ENCODE results near the gene TAC4. TPM values are rescaled to one million over a fixed set of nuclear protein-coding genes. Genes with fewer than 3 reads are reported as not detected.

Gene TAC4
- total and polyA plus RNA-seq, 2 of the 13 experiments (the other 11 are each of a cell fraction or from before 2014, with no cell fraction given) = not detected

DNA sequence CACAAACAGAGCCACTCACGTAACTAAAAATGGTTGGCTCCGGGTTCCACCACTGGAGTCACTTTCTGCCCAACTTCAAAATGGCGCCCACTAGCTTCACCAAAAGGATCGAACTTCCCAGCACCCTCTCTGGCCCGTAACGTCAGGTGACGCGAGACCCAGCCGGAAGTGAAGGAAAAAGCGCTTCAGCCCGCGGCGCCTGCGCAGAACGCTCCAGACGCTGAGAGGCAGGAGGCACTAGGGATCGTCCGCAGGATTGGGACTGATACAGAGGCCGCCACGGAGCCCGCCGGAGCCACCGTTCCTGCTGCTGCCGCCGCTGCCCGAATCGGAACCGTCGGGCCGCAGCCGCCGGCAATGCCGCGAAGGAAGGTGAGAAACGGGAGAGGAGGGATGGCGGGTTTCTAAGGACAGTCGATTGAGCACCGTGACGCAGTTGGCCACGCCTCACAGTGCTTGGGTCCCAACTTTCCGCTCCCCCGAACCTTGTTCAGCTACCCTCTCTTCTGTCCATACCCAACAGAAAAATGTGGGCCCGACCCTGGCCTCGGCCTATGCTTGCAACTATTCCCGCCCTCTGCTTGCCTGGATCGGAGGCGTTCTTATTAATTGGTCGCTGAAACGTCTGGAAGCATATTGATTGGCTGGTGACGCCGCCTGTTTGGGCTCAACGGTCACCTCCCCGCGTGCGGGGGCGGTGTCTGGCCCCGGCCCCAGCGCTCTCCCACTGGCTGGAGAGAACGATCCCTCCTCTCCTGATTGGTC is 59.2 kb downstream of the TAC4 start, which contains the start of gene KAT7 (continued):
- TF ChIP-seq, protein P1, sequence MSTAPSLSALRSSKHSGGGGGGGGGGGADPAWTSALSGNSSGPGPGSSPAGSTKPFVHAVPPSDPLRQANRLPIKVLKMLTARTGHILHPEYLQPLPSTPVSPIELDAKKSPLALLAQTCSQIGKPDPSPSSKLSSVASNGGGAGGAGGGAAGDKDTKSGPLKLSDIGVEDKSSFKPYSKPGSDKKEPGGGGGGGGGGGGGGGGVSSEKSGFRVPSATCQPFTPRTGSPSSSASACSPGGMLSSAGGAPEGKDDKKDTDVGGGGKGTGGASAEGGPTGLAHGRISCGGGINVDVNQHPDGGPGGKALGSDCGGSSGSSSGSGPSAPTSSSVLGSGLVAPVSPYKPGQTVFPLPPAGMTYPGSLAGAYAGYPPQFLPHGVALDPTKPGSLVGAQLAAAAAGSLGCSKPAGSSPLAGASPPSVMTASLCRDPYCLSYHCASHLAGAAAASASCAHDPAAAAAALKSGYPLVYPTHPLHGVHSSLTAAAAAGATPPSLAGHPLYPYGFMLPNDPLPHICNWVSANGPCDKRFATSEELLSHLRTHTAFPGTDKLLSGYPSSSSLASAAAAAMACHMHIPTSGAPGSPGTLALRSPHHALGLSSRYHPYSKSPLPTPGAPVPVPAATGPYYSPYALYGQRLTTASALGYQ (CRISPR knock-in tag; IDR thresholded peaks at IDR 0.05) = peak; percentile 47; the same call in 1 of the 2 replicates
- no peak for TF ChIP-seq ZNF44 (CRISPR knock-in tag; IDR thresholded peaks at IDR 0.05)
- no peak; the same call in 1 of the 2 replicates for TF ChIP-seq SP140L (CRISPR knock-in tag; IDR thresholded peaks at IDR 0.05; ENCODE audit: borderline replicate concordance)
- peak; percentile 71; the same call in 1 of the 2 replicates for TF ChIP-seq ZNF383 (CRISPR knock-in tag; IDR thresholded peaks at IDR 0.05; ENCODE audit: borderline replicate concordance)
- peak; percentile 87; the same call in 1 of the 2 replicates for TF ChIP-seq MAZ (IDR thresholded peaks at IDR 0.05; ENCODE audit: borderline replicate concordance, low read depth, low read length)
- TF ChIP-seq MAZ (CRISPR knock-in tag; IDR thresholded peaks at IDR 0.05; ENCODE audit: low read depth) = peak; percentile 75; the same call in 1 of the 2 replicates
- TF ChIP-seq, protein P2, sequence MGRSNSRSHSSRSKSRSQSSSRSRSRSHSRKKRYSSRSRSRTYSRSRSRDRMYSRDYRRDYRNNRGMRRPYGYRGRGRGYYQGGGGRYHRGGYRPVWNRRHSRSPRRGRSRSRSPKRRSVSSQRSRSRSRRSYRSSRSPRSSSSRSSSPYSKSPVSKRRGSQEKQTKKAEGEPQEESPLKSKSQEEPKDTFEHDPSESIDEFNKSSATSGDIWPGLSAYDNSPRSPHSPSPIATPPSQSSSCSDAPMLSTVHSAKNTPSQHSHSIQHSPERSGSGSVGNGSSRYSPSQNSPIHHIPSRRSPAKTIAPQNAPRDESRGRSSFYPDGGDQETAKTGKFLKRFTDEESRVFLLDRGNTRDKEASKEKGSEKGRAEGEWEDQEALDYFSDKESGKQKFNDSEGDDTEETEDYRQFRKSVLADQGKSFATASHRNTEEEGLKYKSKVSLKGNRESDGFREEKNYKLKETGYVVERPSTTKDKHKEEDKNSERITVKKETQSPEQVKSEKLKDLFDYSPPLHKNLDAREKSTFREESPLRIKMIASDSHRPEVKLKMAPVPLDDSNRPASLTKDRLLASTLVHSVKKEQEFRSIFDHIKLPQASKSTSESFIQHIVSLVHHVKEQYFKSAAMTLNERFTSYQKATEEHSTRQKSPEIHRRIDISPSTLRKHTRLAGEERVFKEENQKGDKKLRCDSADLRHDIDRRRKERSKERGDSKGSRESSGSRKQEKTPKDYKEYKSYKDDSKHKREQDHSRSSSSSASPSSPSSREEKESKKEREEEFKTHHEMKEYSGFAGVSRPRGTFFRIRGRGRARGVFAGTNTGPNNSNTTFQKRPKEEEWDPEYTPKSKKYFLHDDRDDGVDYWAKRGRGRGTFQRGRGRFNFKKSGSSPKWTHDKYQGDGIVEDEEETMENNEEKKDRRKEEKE (IDR thresholded peaks at IDR 0.05) = no peak
- TF ChIP-seq, protein P3, sequence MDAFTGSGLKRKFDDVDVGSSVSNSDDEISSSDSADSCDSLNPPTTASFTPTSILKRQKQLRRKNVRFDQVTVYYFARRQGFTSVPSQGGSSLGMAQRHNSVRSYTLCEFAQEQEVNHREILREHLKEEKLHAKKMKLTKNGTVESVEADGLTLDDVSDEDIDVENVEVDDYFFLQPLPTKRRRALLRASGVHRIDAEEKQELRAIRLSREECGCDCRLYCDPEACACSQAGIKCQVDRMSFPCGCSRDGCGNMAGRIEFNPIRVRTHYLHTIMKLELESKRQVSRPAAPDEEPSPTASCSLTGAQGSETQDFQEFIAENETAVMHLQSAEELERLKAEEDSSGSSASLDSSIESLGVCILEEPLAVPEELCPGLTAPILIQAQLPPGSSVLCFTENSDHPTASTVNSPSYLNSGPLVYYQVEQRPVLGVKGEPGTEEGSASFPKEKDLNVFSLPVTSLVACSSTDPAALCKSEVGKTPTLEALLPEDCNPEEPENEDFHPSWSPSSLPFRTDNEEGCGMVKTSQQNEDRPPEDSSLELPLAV (CRISPR knock-in tag; conservative IDR thresholded peaks at IDR 0.05; ENCODE audit: low read depth) = no peak
- TF ChIP-seq ZNF557 (CRISPR knock-in tag; IDR thresholded peaks at IDR 0.05) = peak; percentile 82; the same call in 1 of the 2 replicates
- TF ChIP-seq THYN1 (CRISPR knock-in tag; IDR thresholded peaks at IDR 0.05; ENCODE audit: borderline replicate concordance, low read depth) = no peak
- TF ChIP-seq, protein P4, sequence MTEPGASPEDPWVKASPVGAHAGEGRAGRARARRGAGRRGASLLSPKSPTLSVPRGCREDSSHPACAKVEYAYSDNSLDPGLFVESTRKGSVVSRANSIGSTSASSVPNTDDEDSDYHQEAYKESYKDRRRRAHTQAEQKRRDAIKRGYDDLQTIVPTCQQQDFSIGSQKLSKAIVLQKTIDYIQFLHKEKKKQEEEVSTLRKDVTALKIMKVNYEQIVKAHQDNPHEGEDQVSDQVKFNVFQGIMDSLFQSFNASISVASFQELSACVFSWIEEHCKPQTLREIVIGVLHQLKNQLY (CRISPR knock-in tag; IDR thresholded peaks at IDR 0.05) = peak; percentile 77
- TF ChIP-seq, protein P5, sequence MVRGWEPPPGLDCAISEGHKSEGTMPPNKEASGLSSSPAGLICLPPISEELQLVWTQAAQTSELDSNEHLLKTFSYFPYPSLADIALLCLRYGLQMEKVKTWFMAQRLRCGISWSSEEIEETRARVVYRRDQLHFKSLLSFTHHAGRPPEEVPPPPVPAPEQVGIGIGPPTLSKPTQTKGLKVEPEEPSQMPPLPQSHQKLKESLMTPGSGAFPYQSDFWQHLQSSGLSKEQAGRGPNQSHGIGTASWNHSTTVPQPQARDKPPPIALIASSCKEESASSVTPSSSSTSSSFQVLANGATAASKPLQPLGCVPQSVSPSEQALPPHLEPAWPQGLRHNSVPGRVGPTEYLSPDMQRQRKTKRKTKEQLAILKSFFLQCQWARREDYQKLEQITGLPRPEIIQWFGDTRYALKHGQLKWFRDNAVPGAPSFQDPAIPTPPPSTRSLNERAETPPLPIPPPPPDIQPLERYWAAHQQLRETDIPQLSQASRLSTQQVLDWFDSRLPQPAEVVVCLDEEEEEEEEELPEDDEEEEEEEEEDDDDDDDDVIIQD (CRISPR knock-in tag; IDR thresholded peaks at IDR 0.05; ENCODE audit: low read depth) = peak; percentile 91
- no peak for TF ChIP-seq SOX13 (IDR thresholded peaks at IDR 0.05)
- peak in 1 of 2 experiments; percentile 48; a peak in 2 of 4 replicates for TF ChIP-seq SOX13 (CRISPR knock-in tag; conservative IDR thresholded peaks at IDR 0.05 in 1 of 2, IDR thresholded peaks at IDR 0.05 in 1 of 2)
- peak; percentile 97 for TF ChIP-seq SP2 (CRISPR knock-in tag; IDR thresholded peaks at IDR 0.05)
- no peak for TF ChIP-seq TCF7L2 (IDR thresholded peaks at IDR 0.05; ENCODE audit: low read depth, low read length)
- TF ChIP-seq, protein P6, sequence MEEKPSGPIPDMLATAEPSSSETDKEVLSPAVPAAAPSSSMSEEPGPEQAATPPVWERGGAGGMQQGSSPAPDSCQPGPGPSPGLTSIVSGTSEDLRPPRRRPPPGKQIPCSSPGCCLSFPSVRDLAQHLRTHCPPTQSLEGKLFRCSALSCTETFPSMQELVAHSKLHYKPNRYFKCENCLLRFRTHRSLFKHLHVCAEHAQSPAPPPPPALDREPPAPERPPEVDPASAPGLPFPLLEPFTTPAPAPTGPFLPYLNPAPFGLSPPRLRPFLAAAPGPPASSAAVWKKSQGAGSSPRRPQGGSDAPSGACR (CRISPR knock-in tag; IDR thresholded peaks at IDR 0.05) = peak; percentile 67; the same call in 1 of the 2 replicates
- no peak for TF ChIP-seq ZNF17 (CRISPR knock-in tag; IDR thresholded peaks at IDR 0.05)

All from HepG2 (cell line).